Occipital lobe (tissue), 2 donors: ENCODE results near the gene C3orf85. TPM values are rescaled to one million over a fixed set of nuclear protein-coding genes. Genes with fewer than 3 reads are reported as not detected.

ENCODE experiments used
- DNase-seq: peaks from one replicate; lab custom pipeline; 2025; lab: John Stamatoyannopoulos, UW
- total RNA-seq: library from RNA; depleted of rRNA; stranded (reverse); fragments of >200 nt; gene quantifications from one replicate; pipeline ENCODE4 v1.2.3, GENCODE V29; 2014

Gene C3orf85
- total RNA-seq, 1 donor from 2014 or later: not detected

DNA sequence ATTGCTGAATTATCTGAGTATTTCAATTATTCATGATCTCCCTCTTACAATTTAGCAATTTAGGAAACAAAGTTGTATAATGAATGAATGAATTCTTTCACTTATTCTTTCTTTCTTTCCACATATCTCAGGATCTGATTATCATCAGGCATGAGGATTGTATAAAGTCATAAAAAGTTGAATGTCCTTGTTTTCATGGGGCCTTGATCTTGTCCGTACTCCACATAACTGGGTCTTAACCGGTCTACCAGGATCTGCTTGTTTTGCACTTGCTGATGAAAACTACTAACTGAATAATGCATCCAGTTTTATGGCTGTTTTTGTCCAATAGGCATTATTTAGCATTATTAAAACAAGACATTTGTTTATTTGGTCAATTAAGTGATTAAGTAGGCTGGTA lies 12.6 kb downstream of the C3orf85 start:
- DNase-seq: no peak

DNA sequence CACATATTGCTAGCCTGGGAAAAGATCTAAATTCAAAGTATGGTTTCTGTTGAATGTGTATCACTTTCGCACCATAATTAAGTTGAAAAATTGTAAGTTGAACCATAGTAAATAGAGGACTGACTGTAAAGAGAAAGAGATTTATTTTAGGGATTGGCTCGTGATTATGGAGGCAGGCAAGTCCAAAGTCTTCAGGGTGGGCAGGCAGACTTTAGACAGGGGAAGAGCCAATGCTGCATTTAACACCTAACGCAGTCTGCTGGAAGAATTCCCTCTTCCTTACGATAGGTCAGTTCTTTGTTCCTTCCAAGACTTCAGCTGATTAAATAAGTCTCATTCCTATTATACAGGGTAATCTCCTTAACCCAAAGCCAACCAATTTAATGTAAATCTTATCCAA lies 15.8 kb downstream of the C3orf85 start:
- no peak for DNase-seq

DNA sequence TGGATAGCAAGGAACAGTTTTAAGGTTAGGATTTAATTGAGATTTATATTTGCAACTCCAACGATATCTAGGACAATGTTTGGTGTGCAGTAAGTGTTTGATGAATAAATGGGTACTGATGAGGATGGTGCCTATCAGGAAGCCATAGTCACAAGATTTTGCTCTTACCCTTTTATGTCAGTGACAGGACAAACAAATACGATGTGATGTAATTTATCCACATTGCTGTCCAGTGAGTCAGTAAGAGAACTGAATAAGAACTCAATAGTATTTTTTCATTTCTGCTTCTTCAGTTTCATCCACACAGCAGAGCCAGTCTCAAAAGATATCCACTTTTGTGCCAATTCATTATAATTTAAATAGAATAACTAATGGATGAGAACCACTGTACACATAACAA lies 18.5 kb downstream of the C3orf85 start:
- DNase-seq: no peak

DNA sequence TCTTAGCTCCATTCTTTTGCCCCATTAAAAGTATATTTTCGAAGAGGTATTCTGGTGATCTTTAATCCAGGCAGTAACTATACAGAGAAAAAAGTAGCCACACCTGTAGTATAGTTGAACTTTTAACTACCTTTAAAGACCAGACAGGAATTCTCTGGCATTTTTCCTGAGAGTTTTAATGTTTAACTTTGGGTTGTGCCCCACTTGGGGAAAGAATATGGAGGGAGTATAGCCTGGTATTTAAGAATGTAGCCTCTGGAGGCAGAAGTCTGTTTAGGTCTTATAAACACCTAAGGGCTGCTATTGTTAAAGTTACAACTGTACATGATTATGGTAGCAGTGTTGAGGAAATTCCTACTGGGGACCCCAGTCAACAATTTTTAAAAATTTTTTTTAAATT lies 19.3 kb downstream of the C3orf85 start:
- DNase-seq: no peak

DNA sequence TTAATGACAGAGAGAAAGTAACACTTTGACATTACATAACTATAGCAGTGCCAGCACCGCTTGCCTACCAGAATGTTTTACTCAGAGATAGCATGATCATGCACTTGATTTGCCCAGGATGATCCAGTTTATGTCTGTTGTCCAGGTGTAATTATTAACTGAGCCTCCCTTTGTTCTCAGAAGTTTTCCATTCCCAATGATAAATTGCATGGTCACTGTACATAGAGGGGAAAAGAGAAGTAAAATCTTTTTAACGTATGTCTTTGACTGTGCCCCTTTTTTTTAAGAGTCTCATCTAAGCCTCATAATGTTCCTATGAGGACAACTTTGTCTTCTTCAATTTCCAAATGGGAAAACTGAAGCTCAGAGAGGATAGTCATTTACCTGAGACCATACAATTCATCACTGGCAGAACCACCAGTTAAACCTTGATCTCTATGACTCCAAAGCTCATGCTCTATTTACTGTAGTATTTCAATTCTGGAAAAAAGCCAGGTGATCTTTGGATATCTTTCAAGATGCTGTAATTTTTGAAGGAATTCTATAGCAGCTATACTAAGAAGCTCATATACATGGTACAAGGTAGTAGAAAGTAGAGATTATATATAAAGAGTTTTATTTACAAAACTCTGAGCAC lies 25.1 kb downstream of the C3orf85 start:
- no peak for DNase-seq

DNA sequence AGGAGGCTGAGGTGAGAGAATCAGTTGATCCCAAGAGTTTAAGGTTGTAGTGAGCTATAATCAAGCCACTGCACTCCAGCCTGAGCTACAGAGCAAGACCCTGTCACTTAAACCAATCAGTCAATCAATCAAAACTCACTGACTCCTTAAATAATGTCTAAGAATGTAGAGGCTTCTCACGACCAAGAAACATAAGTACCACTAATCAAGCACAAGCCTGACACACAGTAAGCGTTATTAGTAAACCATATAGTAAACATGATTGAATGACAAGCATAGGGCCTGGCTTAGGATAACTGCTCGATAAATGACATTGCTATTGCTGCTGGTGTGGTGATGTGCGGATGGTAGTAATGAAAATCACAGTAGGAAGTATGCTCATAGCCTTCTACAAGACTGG lies 29.4 kb downstream of the C3orf85 start:
- no peak for DNase-seq

DNA sequence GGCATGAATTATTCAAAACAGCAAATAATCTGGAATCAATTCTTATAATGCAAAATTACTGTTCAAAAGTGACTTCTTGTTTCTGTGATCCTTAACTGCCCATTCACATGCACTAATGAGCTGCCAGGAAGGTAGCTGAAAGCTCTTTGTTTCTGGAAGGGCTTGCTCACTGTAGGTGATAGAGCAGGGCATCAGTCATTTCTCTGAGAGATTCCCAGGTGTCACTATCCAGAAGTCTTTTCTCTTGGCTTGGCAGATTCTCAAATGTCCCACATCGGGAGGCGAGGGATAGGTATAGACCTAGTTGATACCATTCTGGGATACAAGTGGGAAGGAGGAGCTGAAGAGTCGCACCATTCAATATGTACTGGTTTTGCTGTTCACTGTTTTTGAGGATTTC lies 35.0 kb downstream of the C3orf85 start:
- no peak for DNase-seq

DNA sequence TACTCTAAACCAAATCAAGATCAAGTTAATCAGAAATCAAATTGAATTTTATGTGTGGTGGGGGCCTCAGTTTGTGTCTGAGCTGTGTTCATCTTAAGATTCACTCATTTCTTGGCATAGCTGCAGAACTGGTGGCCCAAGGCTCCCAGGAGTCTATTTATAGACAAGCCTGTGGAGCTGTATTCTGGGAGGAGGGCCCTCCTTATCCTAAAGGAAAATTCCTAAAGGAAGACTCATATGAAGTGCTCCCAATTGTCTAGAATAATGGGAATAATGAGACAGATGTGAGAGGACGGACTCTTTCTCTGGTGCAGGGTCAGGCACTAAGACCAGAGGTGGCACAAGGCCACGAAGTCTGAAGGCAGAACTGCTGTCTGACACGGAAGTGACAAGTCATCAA lies 38.9 kb downstream of the C3orf85 start:
- no peak for DNase-seq

DNA sequence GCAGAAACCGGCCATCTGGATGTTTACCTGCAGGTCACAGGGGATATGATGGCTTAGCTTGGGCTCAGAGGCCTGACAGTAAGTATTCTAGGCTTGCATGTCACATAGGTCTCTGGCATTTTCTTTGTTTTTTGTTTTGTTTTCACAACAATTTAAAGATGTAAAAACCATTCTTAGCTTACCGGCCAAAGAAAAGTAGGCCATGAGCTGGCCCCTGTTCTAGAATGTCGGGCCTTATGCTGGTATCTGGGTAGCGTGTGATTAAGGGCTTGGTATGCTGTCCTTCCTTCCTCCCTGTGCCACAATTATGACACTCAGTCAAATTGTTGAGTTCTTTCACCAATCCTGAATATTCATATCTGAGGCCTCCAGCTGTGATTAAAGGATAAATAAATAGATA lies 40.2 kb downstream of the C3orf85 start:
- no peak for DNase-seq

DNA sequence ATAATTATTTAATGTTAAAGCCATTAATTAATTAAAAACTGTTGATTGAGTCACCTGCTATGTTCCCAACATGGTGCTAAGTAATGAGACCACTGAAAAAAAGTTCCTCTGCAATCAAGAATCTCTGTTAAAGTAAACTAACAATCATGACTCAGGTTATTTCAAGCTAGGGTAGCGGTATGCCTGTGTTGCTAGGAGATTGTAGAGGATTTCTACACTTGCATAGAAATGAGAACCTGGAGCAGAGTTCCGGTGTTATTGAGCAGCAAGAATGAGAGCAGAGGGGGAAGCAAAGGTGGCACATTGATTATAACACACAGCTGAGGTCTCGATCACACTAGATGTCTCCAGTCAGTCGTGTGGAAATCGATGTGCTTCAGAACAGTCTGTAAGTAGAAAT lies 41.4 kb downstream of the C3orf85 start:
- no peak for DNase-seq

DNA sequence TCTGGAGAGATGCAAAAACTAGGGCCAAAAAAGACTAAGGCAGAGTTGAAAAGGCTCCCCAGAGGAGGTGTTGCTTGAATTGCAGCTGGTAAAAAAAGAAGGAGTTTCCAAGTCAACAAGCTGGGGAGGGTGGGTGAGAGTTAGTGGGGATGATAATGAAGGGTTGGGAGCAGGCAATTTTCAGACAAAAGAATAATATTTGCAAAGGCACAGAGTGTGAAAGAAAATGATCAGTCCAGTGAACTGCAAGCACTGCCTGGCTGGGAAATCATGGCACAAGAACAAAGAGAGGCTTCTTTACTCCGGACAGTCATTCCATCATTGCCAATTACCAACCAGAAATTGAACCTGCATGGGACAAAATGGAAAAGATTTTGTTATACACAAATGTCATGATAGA lies 42.2 kb downstream of the C3orf85 start:
- no peak for DNase-seq

DNA sequence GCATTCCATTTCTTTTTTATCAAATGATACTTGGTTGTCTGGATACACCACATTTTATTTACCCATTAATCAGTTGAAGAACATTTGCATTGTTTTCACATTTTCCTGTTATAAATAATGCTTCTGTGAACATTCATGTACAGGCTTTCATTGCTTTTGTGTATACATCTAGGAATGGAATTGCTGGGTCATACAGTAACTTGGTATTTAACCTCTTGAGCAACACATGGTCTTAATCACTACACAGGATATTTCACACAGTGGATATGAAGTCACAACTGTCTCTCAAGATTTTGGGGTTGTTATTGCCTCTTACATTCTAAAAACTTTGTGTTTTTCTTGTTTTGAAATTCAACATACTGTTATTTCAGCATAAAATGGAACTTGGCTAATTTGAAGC lies 48.2 kb downstream of the C3orf85 start:
- no peak for DNase-seq

DNA sequence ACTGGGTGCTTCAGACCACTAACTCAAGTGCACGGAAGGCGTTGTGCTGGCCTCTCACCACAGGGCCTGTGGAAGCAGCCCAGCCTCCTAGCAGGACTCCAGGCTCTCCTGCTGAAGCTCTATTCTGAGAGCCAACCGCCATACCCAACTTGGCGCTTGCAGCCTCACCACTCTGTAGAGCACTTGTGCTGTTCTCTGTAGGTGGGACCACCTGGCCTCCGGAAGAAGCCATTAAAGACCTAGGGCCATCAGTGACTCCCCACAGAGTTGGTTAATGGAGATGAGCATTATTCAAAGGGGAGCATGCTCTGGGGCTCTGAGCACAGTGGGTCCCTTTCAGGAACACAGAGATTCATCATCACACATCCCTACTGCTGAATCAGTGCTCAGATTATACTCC lies 50.9 kb downstream of the C3orf85 start:
- no peak for DNase-seq

DNA sequence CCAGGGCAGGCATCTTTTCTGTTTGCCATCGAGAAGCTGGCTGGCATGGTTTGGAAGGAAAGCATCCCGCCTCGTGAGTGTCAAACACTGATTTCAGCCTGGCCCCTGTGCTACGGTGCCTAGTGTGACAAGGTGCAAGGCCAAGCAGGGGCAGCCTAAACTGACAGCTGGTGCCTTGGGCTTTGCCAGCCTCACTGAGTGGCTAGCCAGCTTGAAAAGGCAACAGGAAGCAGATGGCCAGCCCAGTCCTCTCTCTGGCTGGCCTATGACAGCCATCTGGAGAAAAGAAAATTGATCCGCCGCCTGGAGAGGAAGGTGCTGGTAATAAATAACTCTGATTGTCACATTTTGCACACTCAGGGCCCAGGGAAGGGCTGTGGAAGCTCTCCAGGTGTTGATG lies 52.2 kb downstream of the C3orf85 start:
- no peak for DNase-seq

DNA sequence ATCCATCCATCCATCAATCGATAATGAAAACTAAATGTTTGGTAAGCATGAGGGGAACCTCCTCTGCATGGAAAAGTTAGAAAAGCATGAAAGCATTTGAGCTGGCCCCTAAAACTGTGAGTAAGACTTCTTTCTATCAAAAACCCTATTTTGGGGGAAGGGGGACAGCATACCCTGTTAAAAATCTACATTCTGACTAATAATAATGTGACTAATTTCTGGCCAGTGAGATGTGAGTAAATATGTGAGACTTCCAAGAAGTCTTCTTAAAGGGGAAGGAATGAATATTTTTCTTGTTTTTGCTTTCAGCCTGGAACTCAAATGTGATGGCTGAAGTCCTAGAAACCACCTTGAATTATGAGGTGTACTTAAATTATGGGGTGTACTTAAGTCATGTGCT lies 54.9 kb downstream of the C3orf85 start:
- no peak for DNase-seq

DNA sequence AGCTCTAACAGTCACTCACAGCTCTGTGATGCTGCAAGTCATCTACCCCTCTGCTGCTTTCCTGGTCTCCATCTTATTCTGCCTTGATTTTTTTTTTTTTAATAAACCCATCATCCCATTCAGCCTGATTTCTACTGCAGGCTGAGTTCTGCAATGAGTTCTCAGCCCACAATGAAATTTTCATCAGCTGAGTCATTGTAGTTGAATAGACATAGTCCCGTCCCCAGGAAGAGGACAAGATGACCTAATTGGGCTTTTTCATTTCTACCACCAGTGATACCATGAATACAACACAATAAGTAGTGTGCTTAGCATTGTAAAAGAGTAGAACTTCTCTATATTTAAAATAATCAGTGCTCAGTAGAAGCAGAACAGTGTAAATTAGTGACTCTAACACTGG lies 59.3 kb downstream of the C3orf85 start:
- DNase-seq: no peak

Other genes starting within 250 kb of the C3orf85 start
- gene GUCA1C, start 182.8 kb upstream of the C3orf85 start, total RNA-seq: not detected
- gene MORC1, start 18.6 kb upstream of the C3orf85 start, total RNA-seq: 0.31 TPM
- gene DPPA2, start 179.8 kb downstream of the C3orf85 start, total RNA-seq: not detected
- gene DPPA4, start 200.8 kb downstream of the C3orf85 start, total RNA-seq: under 0.01 TPM